HEK293 (cell line): ENCODE measurements around the gene TAF1D.
"Not testable (repeated sequence)": the region's sequence is repeated elsewhere in the genome, so short reads cannot be mapped to it uniquely, and the experiment has no call there.

Source experiments
- CTCF ChIA-PET: fragments of 350-600 bp; formaldehyde crosslinking; extraction: SDS; loops from one replicate; lab custom pipeline; 2021; ENCODE audit warnings: antibody characterized with exemption; lab: Yijun Ruan, JAX
- POLR2A ChIA-PET: fragments of 300-600 bp; formaldehyde crosslinking; extraction: SDS; loops from one replicate; lab custom pipeline; 2020; ENCODE audit warnings: antibody characterized with exemption, inconsistent platforms; lab: Yijun Ruan, JAX
- H3K27ac ChIP-seq: fragments of 200-500 bp; sonication (Bioruptor generic); 2 replicates; pipeline ENCODE4 v1.5.1; 2014; ENCODE audit warnings: low read depth, low read length, control low read depth, inconsistent platforms; ENCODE audit errors: extremely low read depth
- H3K36me3 ChIP-seq, 2 experiments: fragments of 200-500 bp in 1 of 2; sonication (Bioruptor generic) in 1 of 2; 1 replicate in 1 of 2; 2 replicates in 1 of 2; pipeline ENCODE4 v1.5.1; 2014 to 2017; ENCODE audit warnings: inconsistent platforms in 2 of 2, low read length in 2 of 2; ENCODE audit not compliant: control insufficient read depth in 2 of 2, insufficient read depth in 1 of 2
- H3K4me1 ChIP-seq: fragments of 200-500 bp; sonication (Bioruptor generic); 2 replicates; pipeline ENCODE4 v1.5.1; 2014; ENCODE audit warnings: mild to moderate bottlenecking, low read length, inconsistent platforms; ENCODE audit not compliant: control insufficient read depth, insufficient read depth
- H3K4me3 ChIP-seq: 2 replicates; pipeline ENCODE4 v1.5.1; 2011; ENCODE audit warnings: low read depth, mild to moderate bottlenecking, control low read depth, low read length, moderate library complexity
- H3K9me3 ChIP-seq: fragments of 200-500 bp; sonication (Bioruptor generic); 2 replicates; pipeline ENCODE4 v1.5.1; 2014; ENCODE audit warnings: low read depth, low read length, inconsistent platforms; ENCODE audit not compliant: control insufficient read depth, insufficient read depth
- MEIS1 ChIP-seq: sonication (generic); formaldehyde crosslinking; IDR thresholded peaks from 2 replicates; pipeline ENCODE4 v1.8.1; 2022; ENCODE audit warnings: missing genetic modification reagents, mild to moderate bottlenecking, borderline replicate concordance
- RBAK ChIP-seq: fragments of 450-650 bp; formaldehyde crosslinking; IDR thresholded peaks from 2 replicates; pipeline ENCODE4 v1.5.1; 2016; ENCODE audit warnings: missing biosample characterization, missing genetic modification characterization
- ZBTB21 ChIP-seq: fragments of 450-650 bp; formaldehyde crosslinking; IDR thresholded peaks from 2 replicates; pipeline ENCODE4 v1.5.1; 2017; ENCODE audit warnings: missing biosample characterization, missing genetic modification characterization
- ZIC2 ChIP-seq: fragments of 450-650 bp; formaldehyde crosslinking; IDR thresholded peaks from 2 replicates; pipeline ENCODE4 v1.5.1; 2016; ENCODE audit warnings: missing biosample characterization, missing genetic modification characterization
- ZNF155 ChIP-seq: fragments of 450-650 bp; formaldehyde crosslinking; IDR thresholded peaks from 2 replicates; pipeline ENCODE4 v1.5.1; 2016; ENCODE audit warnings: missing biosample characterization, missing genetic modification characterization
- ZNF169 ChIP-seq: fragments of 450-650 bp; formaldehyde crosslinking; IDR thresholded peaks from 2 replicates; pipeline ENCODE4 v1.5.1; 2016; ENCODE audit warnings: missing biosample characterization, missing genetic modification characterization
- ZNF311 ChIP-seq: fragments of 450-650 bp; formaldehyde crosslinking; IDR thresholded peaks from 2 replicates; pipeline ENCODE4 v1.5.1; 2017; ENCODE audit warnings: missing biosample characterization, missing genetic modification characterization, borderline replicate concordance
- ZNF48 ChIP-seq: fragments of 450-650 bp; formaldehyde crosslinking; IDR thresholded peaks from 2 replicates; pipeline ENCODE4 v1.5.1; 2016; ENCODE audit warnings: missing biosample characterization, missing genetic modification characterization
- ZNF561 ChIP-seq: fragments of 450-650 bp; IDR thresholded peaks from 2 replicates; pipeline ENCODE4 v1.5.1; 2018; ENCODE audit warnings: missing biosample characterization, missing genetic modification characterization, borderline replicate concordance
- ZNF76 ChIP-seq: fragments of 450-650 bp; formaldehyde crosslinking; IDR thresholded peaks from 2 replicates; pipeline ENCODE4; 2016; ENCODE audit warnings: low read depth, missing biosample characterization, missing genetic modification characterization, borderline replicate concordance
- ZNF777 ChIP-seq: fragments of 450-650 bp; formaldehyde crosslinking; IDR thresholded peaks from 2 replicates; pipeline ENCODE4 v1.5.1; 2017; ENCODE audit warnings: missing biosample characterization, missing genetic modification characterization, borderline replicate concordance
- TF ChIP-seq, protein P1 (sequence below): fragments of 450-650 bp; formaldehyde crosslinking; IDR thresholded peaks from 2 replicates; pipeline ENCODE4 v1.5.1; 2016; ENCODE audit warnings: missing biosample characterization, missing genetic modification characterization

TAF1D gene

GRCh38 chr11:93774560-93774959, 33.3 kb upstream of the TAF1D start:
- not testable (repeated sequence) for H3K9me3 ChIP-seq, H3K36me3 ChIP-seq, H3K27ac ChIP-seq, H3K4me3 ChIP-seq, H3K4me1 ChIP-seq
- CTCF ChIA-PET, result interaction anchor here (0.7 to 1.0 kb wide), 3 partner anchors 16 to 700 kb away, joined by 3 to 5 read pairs (median 5); partner anchors contain the start of genes C11orf54 and TAF1D
- POLR2A ChIA-PET, result interaction anchor here (0.8 kb wide), 1 partner anchor 33 kb away, joined by 3 read pairs; the partner anchor contains the start of genes C11orf54 and TAF1D

- TF ChIP-seq MEIS1 (no peak), ZBTB21 (tag by site-specific recombination) (no peak)
- Histone ChIP-seq H3K4me3 (no peak overlapping the region), H3K27ac (no peak overlapping the region), H3K36me3 (no peaks in the 10 kb centered on the region), H3K9me3 (no peaks in the 10 kb centered on the region), H3K4me1 (no peaks in the 10 kb centered on the region)
- ChIA-PET CTCF (interaction anchor here (0.6 kb wide), 1 partner anchor 1824 kb away, joined by 3 read pairs; no protein-coding TSS in a partner anchor), POLR2A (interaction anchor here (0.5 to 1.0 kb wide), 3 partner anchors 10 to 73 kb away, joined by 3 to 4 read pairs (median 4); partner anchors contain the start of genes C11orf54, MED17 and TAF1D)
These were observed 32.4 kb upstream of the TAF1D start for GRCh38 chr11:93773601-93774200.

GRCh38 chr11:93773045-93773477, 31.8 kb upstream of the TAF1D start:
- ChIA-PET POLR2A (interaction anchor here (0.5 to 1.7 kb wide), 5 partner anchors 11 to 73 kb away, joined by 3 to 6 read pairs (median 4); partner anchors contain the start of genes C11orf54, MED17 and TAF1D), CTCF (interaction anchor here (0.6 kb wide), 1 partner anchor 1825 kb away, joined by 3 read pairs; no protein-coding TSS in a partner anchor)
- H3K9me3 ChIP-seq, result no peaks in the 10 kb centered on the region
- no peak overlapping the region for H3K27ac ChIP-seq
- no peak overlapping the region for H3K4me3 ChIP-seq
- no peak for TF ChIP-seq ZIC2 (tag by site-specific recombination)
- TF ChIP-seq, protein P1, sequence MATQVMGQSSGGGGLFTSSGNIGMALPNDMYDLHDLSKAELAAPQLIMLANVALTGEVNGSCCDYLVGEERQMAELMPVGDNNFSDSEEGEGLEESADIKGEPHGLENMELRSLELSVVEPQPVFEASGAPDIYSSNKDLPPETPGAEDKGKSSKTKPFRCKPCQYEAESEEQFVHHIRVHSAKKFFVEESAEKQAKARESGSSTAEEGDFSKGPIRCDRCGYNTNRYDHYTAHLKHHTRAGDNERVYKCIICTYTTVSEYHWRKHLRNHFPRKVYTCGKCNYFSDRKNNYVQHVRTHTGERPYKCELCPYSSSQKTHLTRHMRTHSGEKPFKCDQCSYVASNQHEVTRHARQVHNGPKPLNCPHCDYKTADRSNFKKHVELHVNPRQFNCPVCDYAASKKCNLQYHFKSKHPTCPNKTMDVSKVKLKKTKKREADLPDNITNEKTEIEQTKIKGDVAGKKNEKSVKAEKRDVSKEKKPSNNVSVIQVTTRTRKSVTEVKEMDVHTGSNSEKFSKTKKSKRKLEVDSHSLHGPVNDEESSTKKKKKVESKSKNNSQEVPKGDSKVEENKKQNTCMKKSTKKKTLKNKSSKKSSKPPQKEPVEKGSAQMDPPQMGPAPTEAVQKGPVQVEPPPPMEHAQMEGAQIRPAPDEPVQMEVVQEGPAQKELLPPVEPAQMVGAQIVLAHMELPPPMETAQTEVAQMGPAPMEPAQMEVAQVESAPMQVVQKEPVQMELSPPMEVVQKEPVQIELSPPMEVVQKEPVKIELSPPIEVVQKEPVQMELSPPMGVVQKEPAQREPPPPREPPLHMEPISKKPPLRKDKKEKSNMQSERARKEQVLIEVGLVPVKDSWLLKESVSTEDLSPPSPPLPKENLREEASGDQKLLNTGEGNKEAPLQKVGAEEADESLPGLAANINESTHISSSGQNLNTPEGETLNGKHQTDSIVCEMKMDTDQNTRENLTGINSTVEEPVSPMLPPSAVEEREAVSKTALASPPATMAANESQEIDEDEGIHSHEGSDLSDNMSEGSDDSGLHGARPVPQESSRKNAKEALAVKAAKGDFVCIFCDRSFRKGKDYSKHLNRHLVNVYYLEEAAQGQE, result peak; percentile 89
- no peaks in the 10 kb centered on the region for H3K4me1 ChIP-seq
- no peaks in the 10 kb centered on the region for H3K36me3 ChIP-seq

DNA sequence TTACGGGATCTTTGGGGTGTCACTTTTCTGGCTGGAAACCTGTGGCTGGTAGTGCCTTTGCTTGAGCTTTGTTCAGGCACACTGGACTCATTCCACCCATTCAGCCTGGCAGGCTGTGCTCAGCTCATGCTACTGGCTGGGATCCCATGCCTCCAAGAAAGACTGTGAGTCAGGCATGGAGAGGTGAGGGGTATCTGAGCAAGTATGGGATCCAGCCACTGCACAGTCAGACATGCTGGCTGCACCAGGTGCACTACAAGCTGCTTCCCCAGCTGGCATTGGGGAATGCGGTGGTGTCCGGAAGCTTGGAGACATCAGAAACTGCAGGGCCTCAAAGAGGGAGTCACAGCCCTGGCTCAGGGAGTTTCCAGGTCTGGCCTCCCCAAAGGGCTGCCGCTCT, 30.8 kb upstream of the TAF1D start:
- CTCF ChIA-PET, result interaction anchor here (0.7 kb wide), 1 partner anchor 47 kb away, joined by 3 read pairs; no protein-coding TSS in a partner anchor
- POLR2A ChIA-PET, result interaction anchor here (1.3 to 1.7 kb wide), 2 partner anchors 12 to 31 kb away, joined by 6 read pairs; partner anchors contain the start of genes C11orf54, MED17 and TAF1D
- no peak for TF ChIP-seq ZNF169 (tag by site-specific recombination)
- no peak for TF ChIP-seq ZNF48 (tag by site-specific recombination)
- no peak for TF ChIP-seq ZNF311
- no peak for TF ChIP-seq ZNF561 (tag by site-specific recombination)
- TF ChIP-seq RBAK (tag by site-specific recombination), result no peak
- no peak for TF ChIP-seq ZNF76 (tag by site-specific recombination)
- no peak for TF ChIP-seq ZNF155 (tag by site-specific recombination)
- TF ChIP-seq ZNF777, result no peak

More for the DNA sequence above, 30.8 kb upstream of the TAF1D start:
- Histone ChIP-seq H3K36me3 (no peaks in the 10 kb centered on the region), H3K9me3 (no peaks in the 10 kb centered on the region), H3K4me1 (no peaks in the 10 kb centered on the region), H3K27ac (no peak overlapping the region), H3K4me3 (no peak overlapping the region)
